Suprapubic skin (tissue), 3 donors: Measurements from ENCODE around the gene PHTF2.

Experiments used
- POLR2A ChIP-seq, 2 donors: fragments of 450-650 bp; IDR thresholded peaks; one replicate each; pipeline ENCODE4 v1.6.1; 2017; ENCODE audit warnings: antibody characterized with exemption in 2 of 2, mild to moderate bottlenecking in 2 of 2, moderate library complexity in 2 of 2
- TF ChIP-seq, protein P1 (sequence below), 2 donors: fragments of 200-600 bp in 1 of 2; fragments of 450-650 bp in 1 of 2; sonication (generic) in 1 of 2; IDR thresholded peaks; one replicate each; pipeline ENCODE4 v1.5.1; 2016 to 2019; ENCODE audit warnings: antibody characterized with exemption in 2 of 2, mild to moderate bottlenecking in 1 of 2, moderate library complexity in 1 of 2

GRCh38 chr7:77859343-77859742, 60.8 kb downstream of the PHTF2 start:
- no peak for TF ChIP-seq POLR2A (IDR thresholded peaks at IDR 0.05)
- TF ChIP-seq, protein P1, sequence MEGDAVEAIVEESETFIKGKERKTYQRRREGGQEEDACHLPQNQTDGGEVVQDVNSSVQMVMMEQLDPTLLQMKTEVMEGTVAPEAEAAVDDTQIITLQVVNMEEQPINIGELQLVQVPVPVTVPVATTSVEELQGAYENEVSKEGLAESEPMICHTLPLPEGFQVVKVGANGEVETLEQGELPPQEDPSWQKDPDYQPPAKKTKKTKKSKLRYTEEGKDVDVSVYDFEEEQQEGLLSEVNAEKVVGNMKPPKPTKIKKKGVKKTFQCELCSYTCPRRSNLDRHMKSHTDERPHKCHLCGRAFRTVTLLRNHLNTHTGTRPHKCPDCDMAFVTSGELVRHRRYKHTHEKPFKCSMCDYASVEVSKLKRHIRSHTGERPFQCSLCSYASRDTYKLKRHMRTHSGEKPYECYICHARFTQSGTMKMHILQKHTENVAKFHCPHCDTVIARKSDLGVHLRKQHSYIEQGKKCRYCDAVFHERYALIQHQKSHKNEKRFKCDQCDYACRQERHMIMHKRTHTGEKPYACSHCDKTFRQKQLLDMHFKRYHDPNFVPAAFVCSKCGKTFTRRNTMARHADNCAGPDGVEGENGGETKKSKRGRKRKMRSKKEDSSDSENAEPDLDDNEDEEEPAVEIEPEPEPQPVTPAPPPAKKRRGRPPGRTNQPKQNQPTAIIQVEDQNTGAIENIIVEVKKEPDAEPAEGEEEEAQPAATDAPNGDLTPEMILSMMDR (IDR thresholded peaks at IDR 0.05): no peak
